ENCODE measurements around the gene TGFBR3L. TPM values are rescaled to one million over a fixed set of nuclear protein-coding genes. Genes with fewer than 3 reads are reported as not detected.

The TGFBR3L gene
- total and polyA plus RNA-seq, 2 of the 8 experiments (the other 6 are each of a cell fraction or from before 2014, with no cell fraction given) = 3.1 to 3.7 TPM

DNA sequence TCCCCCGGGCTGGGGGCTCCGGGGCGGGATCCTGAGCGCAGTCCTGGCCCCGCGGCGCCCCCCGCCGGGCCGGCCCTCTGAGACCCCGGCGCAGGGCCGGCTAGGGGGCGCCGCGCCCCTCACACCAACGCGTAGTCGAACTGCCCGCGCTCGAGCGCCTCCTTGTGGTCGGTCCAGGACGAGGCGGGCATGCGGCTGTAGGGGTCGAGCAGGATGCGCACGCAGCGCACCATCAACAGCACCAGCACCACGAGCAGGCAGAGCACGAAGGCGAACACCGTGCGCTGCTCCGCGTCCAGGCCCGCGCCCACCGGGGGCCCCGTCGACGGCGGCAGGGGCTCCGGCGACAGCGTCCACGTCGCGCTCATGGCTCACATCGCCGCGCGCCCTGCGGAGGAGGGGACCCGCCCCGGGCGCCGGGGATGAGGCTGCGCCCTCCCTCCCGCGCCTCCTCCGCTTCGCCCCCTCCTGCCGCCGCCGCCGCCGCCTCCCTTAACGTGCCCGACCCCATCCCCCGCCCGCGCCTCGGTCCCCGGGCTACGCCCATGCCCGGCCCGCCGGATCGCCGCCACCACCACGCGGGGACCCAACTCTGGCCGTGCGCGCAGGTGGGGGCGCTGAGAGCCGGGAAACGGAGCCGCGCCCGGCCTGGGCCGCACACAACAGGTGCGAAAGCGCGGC lies 10.7 kb downstream of the TGFBR3L start:
- Histone ChIP-seq H4K91ac (replicated peaks; ENCODE audit: insufficient read length, low read length) (peak overlapping the region; percentile 74), H3K79me1 (ENCODE audit: low read depth, low read length) (no peaks in the 10 kb centered on the region), H3K18ac (ENCODE audit: extremely low read depth, low read length) (no peak overlapping the region), H3K9ac (replicated peaks in 1 of 4; ENCODE audit: extremely low read depth in 1 of 4, low read depth in 3 of 4, low read length in 3 of 4) (peak overlapping the region in 2 of 4 experiments; percentile 21 to 52; a peak in 2 of 7 replicates), H2BK12ac (ENCODE audit: low read depth, low read length) (no peak overlapping the region), H3K36me3 (ENCODE audit: control insufficient read depth in 2 of 4, insufficient read depth in 4 of 4, low read length in 3 of 4) (peaks cover 0 to 3% (median under 1%) of the 10 kb centered on the region in 4 experiments; a peak in 4 of 8 replicates), H2BK20ac (ENCODE audit: low read length) (no peak overlapping the region), H3K4me3 (ENCODE audit: extremely low read depth in 1 of 4, insufficient read depth in 2 of 4, low read depth in 3 of 4, low read length in 4 of 4) (peak overlapping the region; percentile 35 to 66 (median 39); a peak in 6 of 8 replicates), H3K14ac (ENCODE audit: insufficient read length) (no peak overlapping the region), H2BK15ac (ENCODE audit: low read length) (no peak overlapping the region), H3K27me3 (replicated peaks in 1 of 4; ENCODE audit: control insufficient read depth in 3 of 4, extremely low read depth in 1 of 4, insufficient read depth in 3 of 4, low read length in 3 of 4) (no peaks in the 10 kb centered on the region), H3K4me1 (replicated peaks in 1 of 4; ENCODE audit: control insufficient read depth in 3 of 4, insufficient read depth in 4 of 4, low read length in 3 of 4) (peaks cover 0 to 13% (median 6%) of the 10 kb centered on the region in 4 experiments; a peak in 5 of 7 replicates), H2BK5ac (ENCODE audit: low read depth, low read length) (no peak overlapping the region), H4K5ac (ENCODE audit: insufficient read length, low read depth, low read length) (no peak overlapping the region), H3K56ac (replicated peaks; ENCODE audit: insufficient read length, low read depth, low read length) (no peak overlapping the region), H2AFZ (ENCODE audit: low read length) (no peak overlapping the region), H3K23ac (ENCODE audit: insufficient read length) (no peak overlapping the region), H3K9me3 (ENCODE audit: insufficient read depth in 2 of 2, low read depth in 1 of 2, low read length in 1 of 2) (no peaks in the 10 kb centered on the region), H4K20me1 (replicated peaks in 1 of 2; ENCODE audit: control insufficient read depth in 1 of 2, insufficient read depth in 2 of 2, low read length in 2 of 2) (peaks cover 13 to 24% of the 10 kb centered on the region in 2 experiments), H3K27ac (ENCODE audit: low read depth, low read length) (no peak overlapping the region), H3K4ac (replicated peaks; ENCODE audit: insufficient read length, low read depth, low read length) (no peak overlapping the region), H3K4me2 (ENCODE audit: insufficient read depth in 1 of 2, low read depth in 2 of 2, low read length in 2 of 2) (peak overlapping the region; percentile 4 to 78), H4K8ac (ENCODE audit: extremely low read depth, insufficient read depth, low read length) (peak overlapping the region; percentile 83; the same call in 1 of the 2 replicates), H3K79me2 (ENCODE audit: control insufficient read depth in 1 of 2, insufficient read depth in 2 of 2, low read length in 2 of 2) (no peaks in the 10 kb centered on the region), H3K23me2 (ENCODE audit: low read depth, low read length) (peaks cover 9% of the 10 kb centered on the region), H2AK5ac (ENCODE audit: low read depth, low read length) (no peak overlapping the region), H2BK120ac (replicated peaks; ENCODE audit: low read depth, low read length) (no peak overlapping the region)
- ChIA-PET CTCF (ENCODE audit: partially characterized antibody) (interaction anchor here (0.7 kb wide), 1 partner anchor 88 kb away, joined by 3 read pairs; no protein-coding TSS in a partner anchor), POLR2A (ENCODE audit: partially characterized antibody) (interaction anchor here (6.0 kb wide), 1 partner anchor 16 kb away, joined by 52 read pairs; the partner anchor contains the start of gene TIMM44)
- DNase-seq (ENCODE audit: low read depth in 1 of 2, low spot score in 2 of 2) = peak; percentile 79 to 99
- FAIRE-seq = no peak
- 3% methylated on average over 54 of the region's 98 CpGs; no CpG with 5 or more reads in 1 of the 2 experiments for WGBS, 2 experiments (ENCODE audit: extremely low coverage in 1 of 2, insufficient coverage in 1 of 2, insufficient read length in 1 of 2, insufficient replicate concordance in 2 of 2, low coverage in 1 of 2, low lambda C conversion rate in 2 of 2, missing lambda C conversion rate in 1 of 2)
- peak; percentile 51 for TF ChIP-seq PHF8 (conservative IDR thresholded peaks at IDR 0.05; ENCODE audit: low read depth, low read length)
- 0 out of 2 replicates have a peak, but pooled peaks have one; percentile 29 for TF ChIP-seq KDM1A (IDR thresholded peaks at IDR 0.05; ENCODE audit: borderline replicate concordance, low read length)
- TF ChIP-seq CBX5 (IDR thresholded peaks at IDR 0.05; ENCODE audit: low read depth, low read length) = no peak
- TF ChIP-seq BRCA1 (IDR thresholded peaks at IDR 0.05; ENCODE audit: low read depth, low read length) = no peak
- TF ChIP-seq ZNF274 (IDR thresholded peaks at IDR 0.05; ENCODE audit: borderline replicate concordance, extremely low read depth, low read length) = no peak
- TF ChIP-seq MAFK (IDR thresholded peaks at IDR 0.05; ENCODE audit: low read depth, low read length) = no peak
- TF ChIP-seq SP2 (IDR thresholded peaks at IDR 0.05; ENCODE audit: low read length) = no peak
- TF ChIP-seq GTF2F1 (IDR thresholded peaks at IDR 0.05; ENCODE audit: borderline replicate concordance, low read depth, low read length) = no peak
- no peak for TF ChIP-seq CHD2 (IDR thresholded peaks at IDR 0.05; ENCODE audit: low read length)
- no peak for TF ChIP-seq TAF7 (optimal IDR thresholded peaks at IDR 0.05; ENCODE audit: borderline replicate concordance, low read depth, low read length)
- 0 out of 2 replicates have a peak, but pooled peaks have one; percentile 4 for TF ChIP-seq JUN (IDR thresholded peaks at IDR 0.05; ENCODE audit: low read depth, low read length)
- TF ChIP-seq MAX (IDR thresholded peaks at IDR 0.05) = peak; percentile 99

Measured in H1 (cell line).